ENCODE measurements around the gene SRPK3.
"Not testable (repeated sequence)": the region's sequence is repeated elsewhere in the genome, so short reads cannot be mapped to it uniquely, and the experiment has no call there.

SRPK3 gene

DNA sequence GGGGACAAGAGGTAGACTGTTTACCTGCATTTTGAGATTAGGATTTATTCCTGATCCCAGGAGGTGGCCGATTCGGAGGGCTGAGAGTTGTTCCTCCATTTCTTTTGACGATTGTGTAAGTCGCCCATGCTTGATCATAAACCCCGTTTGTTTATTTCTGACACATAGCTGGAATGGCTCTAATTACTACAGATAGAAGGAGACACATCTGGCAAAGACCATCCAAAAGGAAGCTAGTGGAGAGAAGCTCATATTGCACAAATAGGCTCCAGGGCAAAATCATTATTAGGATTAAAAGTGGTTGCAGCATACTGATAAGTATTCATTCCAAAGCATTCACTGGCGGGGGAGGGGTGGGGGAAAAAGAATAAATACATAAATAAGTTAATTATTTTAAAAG lies 33.9 kb upstream of the SRPK3 start:
- not testable (repeated sequence) for DNase-seq

DNA sequence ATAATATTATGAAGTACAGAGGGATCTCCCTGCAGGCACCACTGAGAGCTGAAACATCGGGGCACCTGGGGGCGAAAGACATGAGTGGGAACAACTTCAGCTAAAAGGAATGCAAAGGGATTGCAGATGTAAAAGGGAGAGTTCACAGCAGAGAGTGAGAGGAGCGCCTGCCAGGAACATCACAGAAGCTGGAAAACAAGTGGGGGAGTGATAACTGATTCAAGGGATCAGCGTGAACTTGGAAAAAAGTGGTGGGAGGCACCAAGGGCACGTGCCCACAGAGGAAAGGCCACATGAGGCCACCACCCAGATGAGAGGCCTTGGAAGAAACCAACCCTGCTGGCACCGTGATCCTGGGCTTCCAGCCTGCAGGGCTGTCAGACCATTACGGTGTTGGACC lies 31.8 kb upstream of the SRPK3 start:
- DNase-seq: not testable (repeated sequence)

DNA sequence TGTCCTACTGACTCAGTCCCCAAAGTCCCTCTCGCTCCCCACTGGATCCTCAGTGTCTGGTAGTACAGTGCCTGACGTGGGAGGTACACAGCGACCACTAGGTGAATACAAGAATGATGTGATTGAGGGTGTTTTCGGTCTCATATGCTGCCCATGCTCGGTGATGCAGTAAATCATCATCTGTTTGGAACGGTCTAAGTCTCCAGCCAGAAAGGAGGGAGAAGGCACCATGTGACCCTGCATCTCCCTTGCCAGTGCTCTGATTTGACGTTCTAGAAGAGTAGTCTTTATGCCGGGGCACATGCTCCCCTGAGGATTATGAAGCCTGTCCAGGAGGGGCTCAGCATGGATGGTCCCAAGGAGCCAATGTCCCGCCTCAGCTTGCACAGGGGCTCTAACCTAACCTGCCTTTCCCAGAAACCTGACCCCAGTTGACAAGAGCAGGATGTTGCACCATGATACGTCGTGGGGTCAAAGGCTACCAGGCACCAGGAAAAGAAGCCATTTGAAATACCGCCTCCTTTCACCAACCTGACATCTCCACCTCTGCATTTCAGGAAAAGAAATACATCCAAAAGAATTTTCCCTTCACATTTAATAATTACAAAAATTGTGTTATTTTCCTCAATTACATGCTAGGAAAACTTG lies 30.6 kb upstream of the SRPK3 start:
- no peak for DNase-seq

DNA sequence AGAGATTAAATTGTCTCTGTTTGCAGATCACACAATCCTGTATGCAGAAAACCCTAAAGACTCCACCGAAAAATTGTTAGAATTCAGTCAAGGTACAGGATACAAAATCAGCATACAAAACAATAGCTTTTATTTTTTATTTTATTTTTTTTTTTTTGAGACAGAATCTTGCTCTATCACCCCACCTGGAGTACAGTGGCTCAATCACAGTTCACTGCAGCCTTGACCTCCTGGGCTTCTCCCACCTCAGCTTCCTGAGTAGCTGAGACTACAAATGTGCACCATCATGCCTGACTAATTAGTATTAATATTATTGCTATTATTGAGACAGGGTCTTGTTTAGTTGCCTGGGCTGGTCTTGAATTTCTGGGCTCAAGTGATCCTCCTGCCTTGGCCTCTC lies 25.7 kb upstream of the SRPK3 start:
- no peak for DNase-seq

DNA sequence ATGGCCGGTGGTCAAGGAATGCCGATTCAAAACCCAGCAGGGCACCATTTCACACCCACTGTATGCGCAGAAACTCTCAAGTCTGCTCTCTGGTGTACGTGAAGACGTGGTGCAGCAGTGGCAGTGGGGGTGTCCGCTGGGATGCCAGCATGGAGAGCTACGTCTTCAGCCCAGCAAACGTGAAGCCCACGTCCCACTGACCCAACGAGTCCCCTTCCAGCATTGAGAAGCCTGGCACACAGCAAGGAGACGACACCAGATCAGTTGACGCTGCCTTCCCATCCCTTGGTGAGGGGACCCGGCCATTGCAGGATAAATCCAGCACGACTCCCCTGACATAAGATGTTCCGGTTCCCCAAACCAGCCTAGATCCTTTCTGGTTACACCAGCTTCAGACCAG lies 19.0 kb upstream of the SRPK3 start:
- no peak for DNase-seq

DNA sequence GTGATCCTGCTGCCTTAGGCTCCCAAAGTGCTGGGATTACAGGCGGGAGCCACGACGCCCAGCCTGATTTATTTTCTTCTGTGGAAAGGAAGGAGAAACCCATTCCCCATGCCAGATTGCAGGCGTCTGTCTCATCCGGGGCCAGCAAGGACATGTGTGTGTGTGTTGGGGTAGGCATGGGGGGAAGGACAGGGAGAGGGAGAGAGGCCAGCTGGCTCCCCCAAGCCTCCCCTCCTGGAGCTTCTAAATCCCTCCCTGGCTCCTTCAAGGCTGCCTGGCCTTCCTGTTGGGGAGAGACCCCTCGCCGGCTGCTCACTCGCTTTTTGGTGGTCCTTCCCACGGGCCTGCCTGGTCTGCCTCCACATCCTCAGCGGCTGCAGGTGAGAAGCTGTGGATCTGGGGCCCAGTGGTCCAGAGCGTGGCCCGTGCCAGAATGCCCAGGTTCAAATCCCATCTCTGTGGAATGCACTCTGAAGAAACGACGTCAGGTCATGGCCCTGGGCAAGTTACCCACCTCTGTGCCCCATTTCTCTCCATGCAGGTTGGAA lies 18.1 kb upstream of the SRPK3 start:
- DNase-seq: no peak

DNA sequence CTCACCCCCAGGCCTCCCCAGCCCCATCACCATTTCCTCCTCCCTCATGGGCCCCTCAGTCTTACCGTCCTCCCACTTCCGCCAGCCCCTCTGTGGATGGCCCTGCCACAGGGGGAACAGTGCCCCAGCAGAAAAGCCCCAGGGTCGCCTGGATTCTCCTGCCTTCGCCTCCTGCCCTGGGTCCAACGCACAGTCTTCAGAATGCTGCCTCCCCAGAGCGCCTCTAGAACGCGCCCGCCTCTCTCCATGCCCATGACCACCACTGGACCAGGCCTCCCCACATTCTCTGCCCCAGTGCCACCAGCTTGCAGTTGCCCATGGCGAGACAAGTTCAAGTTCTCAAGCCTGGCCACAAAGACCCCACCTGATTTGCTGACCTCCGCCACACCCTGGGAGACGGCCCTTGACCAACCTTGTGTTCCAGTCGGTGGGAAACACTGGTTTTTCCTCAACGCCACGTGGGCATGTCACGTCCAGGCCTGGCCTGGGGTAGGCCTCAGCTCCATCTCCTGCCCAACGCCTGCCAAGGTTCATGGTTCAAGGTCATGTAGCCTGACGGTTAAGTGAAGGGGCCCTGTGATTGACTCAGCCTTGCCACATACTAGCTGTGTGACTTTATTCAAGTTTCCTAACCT lies 17.4 kb upstream of the SRPK3 start:
- no peak for DNase-seq

DNA sequence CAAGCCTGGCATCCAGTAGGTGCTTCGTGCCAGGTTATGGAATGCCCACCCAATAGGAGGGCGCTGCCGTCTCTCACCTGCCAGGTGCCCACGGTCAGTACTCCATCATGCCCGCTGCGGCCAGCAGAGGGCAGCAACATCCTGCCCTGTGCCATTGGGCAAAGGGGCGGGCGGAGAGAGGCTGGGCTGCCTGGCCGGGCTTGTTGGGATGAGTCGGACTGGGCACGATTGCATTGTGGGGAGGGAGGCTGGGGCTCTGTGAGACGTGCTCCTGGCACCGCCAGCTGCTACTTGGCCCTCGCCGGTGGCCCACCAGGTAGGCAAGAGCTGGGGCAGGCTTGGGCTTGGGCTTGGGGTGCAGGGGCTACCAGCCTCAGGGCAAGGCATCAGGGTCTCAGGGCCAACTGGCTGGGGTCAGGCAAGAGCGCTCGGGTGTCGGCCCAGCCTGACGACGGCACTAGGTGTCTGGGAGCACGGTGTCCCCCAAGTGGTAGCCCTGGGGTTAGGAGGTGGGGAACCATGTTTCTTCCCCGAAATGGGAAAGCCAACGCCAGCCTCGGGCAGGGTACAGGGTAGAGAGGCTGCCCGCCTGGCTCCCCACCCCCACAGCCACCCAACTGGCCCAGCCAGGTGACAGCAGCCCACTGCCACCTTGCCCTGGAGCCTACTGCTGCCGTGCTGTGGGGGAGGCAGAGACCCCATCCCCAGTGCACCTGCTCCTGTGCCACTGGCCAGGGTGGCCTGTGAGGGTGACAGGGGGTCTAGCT lies 16.7 kb upstream of the SRPK3 start, which contains the start of gene PLXNB3:
TSS of gene PLXNB3 (plus strand) at position 261 of the 767 bp plus-strand sequence. CDS start 1,287 bp downstream, outside the sequence.
- DNase-seq: peak; percentile 60

DNA sequence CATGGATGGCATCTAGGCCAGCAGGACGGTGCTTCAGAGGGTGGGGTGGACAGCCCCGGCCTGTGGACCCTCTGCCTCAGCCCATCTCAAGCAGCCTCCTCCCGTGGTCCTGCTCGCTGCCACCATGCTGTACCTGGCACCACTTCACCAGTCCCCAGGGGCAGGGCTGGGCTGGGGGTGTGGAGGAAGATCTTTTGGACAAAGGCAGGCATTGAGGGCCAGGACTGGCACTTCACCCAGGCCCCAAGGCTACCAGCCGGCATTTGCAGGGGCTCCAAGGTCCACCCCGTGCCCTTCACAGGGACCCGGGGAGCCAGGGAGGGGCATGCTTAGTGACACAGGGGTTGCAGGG lies 16.1 kb upstream of the SRPK3 start:
- no peak for DNase-seq

DNA sequence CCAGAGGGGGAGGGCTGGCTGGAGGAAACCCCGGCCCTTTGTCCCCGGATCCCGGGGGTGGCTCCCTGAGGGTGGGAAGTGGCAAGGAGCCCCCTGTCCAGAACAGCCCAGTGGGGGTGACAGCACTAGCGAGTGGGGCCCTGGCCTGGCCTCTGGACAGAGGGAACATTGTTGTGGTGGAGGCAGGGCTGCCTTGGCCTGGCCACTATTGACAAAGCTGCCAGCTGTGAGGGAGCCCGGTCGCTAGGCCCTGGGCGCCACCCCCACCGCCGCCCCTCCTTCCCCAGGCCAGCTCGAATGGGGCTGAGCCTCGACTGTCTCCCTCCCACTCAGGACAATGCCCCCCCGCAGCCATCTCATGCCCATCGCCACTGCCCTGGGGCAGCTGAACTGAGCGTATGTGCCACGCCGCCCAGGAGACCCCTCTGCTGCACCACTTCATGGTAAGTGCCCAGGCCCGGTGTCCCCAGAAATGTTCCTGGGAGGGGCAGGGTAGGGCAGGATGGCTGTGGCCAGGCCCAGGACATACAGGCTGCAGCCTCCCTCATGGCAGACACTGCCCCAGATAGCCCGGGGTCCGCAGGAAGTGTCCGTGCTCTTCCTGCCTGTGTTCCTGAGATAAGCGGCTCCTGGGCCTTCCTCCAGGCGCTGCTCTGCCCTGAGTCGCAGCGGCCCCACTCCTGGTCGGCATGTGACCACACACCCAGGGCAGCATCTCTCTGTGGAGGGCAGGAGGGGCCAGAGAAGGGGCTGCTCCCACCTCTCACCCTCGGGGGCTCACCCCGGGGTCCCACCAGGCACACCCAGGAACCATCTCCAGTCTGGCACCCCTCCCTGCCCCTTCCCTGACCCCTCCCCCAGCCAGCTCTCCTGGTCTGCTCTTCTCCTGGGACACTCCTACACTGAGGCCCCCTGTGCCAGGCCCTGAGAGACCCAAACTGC lies 15.4 kb upstream of the SRPK3 start:
- no peak for DNase-seq

DNA sequence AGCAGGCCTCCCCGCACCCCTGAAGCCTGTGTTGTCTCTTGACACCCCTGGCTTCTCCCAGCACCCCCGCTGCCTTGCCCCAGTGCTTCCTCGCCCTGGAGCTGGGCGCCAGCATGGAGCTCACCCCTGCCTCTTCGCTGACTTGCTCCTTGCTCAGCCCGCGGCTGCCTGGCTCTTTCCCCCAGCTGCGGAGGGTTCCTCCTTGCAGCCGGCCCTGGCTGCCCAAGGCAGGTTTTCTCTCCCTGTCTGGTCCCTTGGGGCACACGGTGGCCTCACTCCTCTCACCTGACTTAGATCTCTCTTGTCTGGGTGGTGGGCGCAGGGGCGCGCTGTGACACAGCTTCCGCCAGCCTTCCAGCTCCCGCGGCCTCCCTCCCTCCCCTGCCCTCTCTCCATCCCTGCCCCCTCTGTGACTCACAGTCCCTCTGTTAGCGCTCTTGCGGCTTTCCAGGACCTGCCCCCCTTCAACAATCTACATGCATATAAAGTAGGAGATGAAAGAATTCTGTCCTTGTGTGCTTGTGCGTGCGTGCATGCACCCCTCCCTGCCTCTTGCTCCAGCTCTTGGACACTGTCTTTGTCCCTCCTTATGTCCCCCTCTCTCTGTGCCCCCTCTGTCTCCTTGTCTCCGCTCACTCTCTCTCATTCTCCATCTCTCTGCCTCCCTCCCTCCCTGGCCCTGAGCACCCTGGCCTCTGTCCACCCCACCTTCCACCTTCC lies 14.6 kb upstream of the SRPK3 start:
- DNase-seq: peak; percentile 31

DNA sequence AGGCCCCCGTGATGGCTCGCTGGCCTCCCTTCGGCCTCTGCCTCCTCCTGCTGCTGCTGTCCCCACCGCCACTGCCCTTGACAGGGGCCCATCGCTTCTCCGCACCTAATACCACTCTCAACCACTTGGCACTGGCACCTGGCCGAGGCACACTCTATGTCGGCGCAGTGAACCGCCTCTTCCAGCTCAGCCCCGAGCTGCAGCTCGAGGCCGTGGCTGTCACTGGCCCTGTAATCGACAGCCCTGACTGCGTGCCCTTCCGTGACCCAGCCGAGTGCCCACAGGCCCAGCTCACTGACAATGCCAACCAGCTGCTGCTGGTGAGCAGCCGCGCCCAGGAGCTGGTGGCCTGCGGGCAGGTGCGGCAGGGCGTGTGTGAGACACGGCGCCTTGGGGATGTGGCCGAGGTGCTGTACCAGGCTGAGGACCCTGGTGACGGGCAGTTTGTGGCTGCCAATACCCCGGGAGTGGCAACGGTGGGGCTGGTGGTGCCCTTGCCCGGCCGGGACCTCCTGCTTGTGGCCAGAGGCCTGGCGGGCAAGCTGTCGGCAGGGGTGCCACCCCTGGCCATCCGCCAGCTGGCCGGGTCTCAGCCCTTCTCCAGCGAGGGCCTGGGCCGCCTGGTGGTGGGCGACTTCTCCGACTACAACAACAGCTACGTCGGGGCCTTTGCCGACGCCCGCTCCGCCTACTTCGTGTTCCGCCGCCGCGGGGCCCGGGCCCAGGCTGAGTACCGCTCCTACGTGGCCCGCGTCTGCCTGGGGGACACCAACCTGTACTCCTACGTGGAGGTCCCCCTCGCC lies 13.8 kb upstream of the SRPK3 start:
- no peak for DNase-seq

DNA sequence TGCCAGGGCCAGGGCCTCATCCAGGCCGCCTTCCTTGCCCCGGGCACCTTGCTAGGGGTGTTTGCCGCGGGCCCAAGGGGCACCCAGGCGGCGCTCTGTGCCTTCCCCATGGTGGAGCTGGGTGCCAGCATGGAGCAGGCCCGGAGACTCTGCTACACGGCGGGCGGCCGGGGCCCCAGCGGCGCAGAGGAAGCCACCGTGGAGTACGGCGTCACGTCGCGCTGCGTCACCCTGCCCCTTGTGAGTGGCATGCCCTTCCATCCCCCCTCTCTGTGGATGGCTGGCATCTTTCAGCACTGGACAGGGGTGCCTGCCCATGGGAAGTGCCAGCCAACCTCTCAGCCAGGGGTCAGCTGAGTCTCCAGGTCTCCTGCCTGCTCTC lies 13.2 kb upstream of the SRPK3 start:
- no peak for DNase-seq

DNA sequence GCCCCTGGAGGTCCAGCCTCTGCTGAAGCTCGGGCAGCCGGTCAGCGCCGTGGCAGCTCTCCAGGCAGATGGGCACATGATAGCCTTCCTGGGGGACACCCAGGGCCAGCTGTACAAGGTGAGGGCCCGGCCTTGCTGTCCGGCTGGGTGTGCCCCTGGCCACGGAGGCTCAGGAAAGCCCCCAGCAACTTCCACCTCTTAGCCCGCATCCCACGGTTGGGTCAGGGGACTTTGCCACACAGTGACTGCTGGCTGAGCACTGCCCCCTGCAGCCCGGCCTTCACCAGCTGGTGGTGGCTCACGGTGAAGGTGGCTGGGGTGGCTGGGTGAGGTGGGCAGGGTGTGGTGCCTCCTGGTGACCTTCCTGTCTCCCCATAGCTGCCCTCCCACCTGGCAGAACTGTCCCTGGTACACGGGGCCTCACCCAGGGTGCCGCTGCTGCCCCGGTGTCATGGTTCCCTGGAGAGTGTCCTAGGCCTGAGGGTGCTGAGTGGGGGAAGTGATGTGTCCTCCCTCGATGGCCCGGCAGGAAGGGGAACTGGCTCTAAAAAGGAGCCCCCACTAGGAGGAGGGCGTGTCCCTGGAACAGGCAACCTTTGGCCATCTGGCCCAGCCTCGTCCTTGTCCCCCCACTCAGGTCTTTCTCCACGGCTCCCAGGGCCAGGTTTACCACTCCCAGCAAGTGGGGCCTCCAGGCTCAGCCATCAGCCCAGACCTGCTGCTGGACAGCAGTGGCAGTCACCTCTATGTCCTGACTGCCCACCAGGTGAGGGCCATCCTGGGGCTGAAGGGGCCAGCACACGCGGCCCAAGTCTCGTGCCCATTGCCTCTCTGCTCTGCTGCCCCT lies 12.3 kb upstream of the SRPK3 start:
- no peak for DNase-seq

DNA sequence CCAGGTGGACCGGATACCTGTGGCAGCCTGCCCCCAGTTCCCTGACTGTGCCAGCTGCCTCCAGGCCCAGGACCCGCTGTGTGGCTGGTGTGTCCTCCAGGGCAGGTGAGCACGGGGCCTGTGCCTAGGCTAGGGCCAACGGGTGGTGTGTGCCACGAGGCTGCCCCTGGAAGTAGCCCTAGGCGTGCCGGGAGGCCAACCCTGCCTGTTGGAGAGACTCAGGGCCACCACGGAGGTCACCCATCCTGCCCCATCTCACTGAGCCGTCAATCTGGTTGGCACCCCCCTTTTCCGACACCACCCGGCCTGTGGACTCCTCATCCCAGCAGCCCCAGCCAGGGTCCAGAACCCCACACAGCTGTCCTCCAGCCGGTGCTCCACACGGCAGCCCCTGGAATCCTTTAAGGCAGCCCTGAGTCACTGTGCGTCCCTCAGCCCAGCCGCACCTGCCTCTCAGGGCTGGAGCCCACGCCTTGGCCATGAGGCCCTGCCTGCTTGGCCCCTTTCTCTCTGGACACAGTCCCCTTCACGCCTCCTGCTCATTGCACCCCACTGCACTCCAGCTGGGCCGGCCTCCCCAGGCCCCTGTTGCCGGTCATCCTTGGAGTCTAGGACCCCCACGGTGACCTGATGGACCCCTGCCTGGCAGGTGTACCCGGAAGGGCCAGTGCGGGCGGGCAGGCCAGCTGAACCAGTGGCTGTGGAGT lies 11.5 kb upstream of the SRPK3 start:
- DNase-seq: no peak

DNA sequence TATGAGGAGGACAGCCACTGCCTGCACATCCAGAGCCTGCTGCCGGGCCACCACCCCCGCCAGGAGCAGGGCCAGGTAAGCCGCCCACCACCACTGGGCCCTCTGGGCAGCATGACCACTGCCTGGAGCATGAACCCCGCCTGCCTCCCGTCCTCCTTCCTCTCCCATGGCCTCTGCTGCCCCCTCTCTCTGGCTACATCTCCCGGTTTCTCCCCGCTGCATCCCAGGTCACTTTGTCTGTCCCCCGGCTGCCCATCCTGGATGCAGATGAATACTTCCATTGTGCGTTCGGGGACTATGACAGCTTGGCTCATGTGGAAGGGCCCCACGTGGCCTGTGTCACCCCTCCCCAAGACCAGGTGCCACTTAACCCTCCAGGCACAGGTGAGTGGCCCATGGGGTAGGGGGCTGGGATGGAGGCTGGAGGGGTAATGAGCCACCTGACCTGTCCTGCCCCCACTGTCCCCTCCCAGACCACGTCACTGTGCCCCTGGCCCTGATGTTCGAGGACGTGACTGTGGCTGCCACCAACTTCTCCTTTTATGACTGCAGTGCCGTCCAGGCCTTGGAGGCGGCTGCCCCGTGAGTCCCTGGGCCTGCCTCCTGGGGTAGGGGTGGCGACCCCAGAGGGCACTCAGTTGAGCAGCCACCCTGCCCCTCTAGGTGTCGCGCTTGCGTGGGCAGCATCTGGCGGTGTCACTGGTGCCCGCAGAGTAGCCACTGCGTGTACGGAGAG lies 10.8 kb upstream of the SRPK3 start:
- no peak for DNase-seq

DNA sequence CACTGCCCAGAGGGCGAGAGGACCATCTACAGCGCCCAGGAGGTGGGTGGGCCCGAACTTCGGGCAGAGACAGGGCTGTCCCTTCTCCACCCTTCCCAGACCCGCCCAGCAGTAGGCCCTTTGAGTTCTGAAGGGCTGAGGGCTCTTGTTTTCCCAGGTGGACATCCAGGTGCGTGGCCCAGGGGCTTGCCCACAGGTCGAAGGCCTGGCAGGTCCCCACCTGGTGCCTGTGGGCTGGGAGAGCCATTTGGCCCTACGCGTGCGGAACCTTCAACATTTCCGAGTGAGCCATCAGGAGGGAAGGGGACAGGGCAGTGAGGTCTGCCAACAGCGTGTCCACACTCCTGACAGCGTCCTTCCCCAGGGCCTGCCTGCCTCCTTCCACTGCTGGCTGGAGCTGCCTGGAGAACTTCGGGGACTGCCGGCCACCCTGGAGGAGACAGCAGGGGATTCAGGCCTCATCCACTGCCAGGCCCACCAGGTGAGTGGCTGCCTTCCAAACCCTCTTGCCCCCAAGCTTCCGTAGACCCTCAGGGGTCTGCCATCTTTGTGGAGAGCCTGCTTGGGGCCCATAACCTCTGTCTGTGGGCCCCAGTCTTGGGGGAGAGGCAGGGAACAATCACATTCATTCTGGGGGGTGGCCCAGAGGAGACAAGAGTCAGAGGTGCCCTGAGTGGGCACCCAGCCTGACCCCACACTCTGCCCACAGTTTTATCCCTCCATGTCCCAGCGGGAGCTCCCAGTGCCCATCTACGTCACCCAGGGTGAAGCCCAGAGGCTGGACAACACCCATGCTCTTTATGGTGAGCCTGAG lies 10.0 kb upstream of the SRPK3 start:
- DNase-seq: no peak
